Suprapubic skin (tissue), 3 donors: ENCODE data around the gene CACNA1G.

Source experiments
- CTCF ChIP-seq, 2 donors: fragments of 200-600 bp in 1 of 2; fragments of 450-650 bp in 1 of 2; sonication (generic) in 1 of 2; IDR thresholded peaks; one replicate each; pipeline ENCODE4 v1.5.1; 2016 to 2019; ENCODE audit warnings: antibody characterized with exemption in 2 of 2, mild to moderate bottlenecking in 1 of 2, moderate library complexity in 1 of 2
- EP300 ChIP-seq: sonication (generic); formaldehyde crosslinking; IDR thresholded peaks from one replicate; pipeline ENCODE4 v1.6.1; 2017; ENCODE audit warnings: antibody characterized with exemption

- TF ChIP-seq CTCF (IDR thresholded peaks at IDR 0.05) (no peak), EP300 (no peak)
Observed at GRCh38 chr17:50605429-50605828, 44.9 kb downstream of the CACNA1G start.
